ENCODE results near the gene VWC2. TPM values are rescaled to one million over a fixed set of nuclear protein-coding genes. Genes with fewer than 3 reads are reported as not detected.

Gene VWC2
- total and polyA plus RNA-seq, 2 of the 13 experiments (the other 11 are each of a cell fraction or from before 2014, with no cell fraction given), result not detected

GRCh38 chr7:49878089-49878488 is 104.7 kb downstream of the VWC2 start (continued):
- no peak for TF ChIP-seq HMGXB3 (CRISPR knock-in tag; IDR thresholded peaks at IDR 0.05; ENCODE audit: borderline replicate concordance)

- ChIA-PET POLR2A (no interaction called here), CTCF (ENCODE audit: low intra/inter-chr PET ratio, low total read pairs) (no interaction called here)
- Histone ChIP-seq H3K9me3 (ENCODE audit: low read length) (no peaks in the 10 kb centered on the region), H3K36me3 (replicated peaks in 1 of 2; ENCODE audit: control insufficient read depth in 1 of 2, insufficient read depth in 2 of 2, low read length in 2 of 2) (no peaks in the 10 kb centered on the region), H3K79me2 (ENCODE audit: insufficient read depth, low read length) (no peaks in the 10 kb centered on the region), H3K4me3 (replicated peaks in 1 of 3; ENCODE audit: insufficient read depth in 1 of 3, low read depth in 2 of 3, low read length in 3 of 3) (no peak overlapping the region), H3K4me2 (ENCODE audit: low read depth, low read length) (no peak overlapping the region), H3K27ac (ENCODE audit: extremely low read length, insufficient read depth, low read length) (no peak overlapping the region), H3K9ac (ENCODE audit: insufficient read depth, low read depth, low read length) (no peak overlapping the region), H3K27me3 (ENCODE audit: control insufficient read depth in 1 of 2, insufficient read depth in 2 of 2, low read length in 2 of 2) (no peaks in the 10 kb centered on the region), H4K20me1 (ENCODE audit: insufficient read depth, low read length) (no peaks in the 10 kb centered on the region), H3K4me1 (ENCODE audit: insufficient read depth, low read length) (no peaks in the 10 kb centered on the region), H2AFZ (ENCODE audit: low read length) (no peak overlapping the region)
- 1% methylated on average over 3 of the region's 3 CpGs for WGBS (ENCODE audit: low lambda C conversion rate)
- ATAC-seq (no peak), DNase-seq (ENCODE audit: low spot score) (no peak), FAIRE-seq (no peak)
- in situ Hi-C loops (cut with HindIII; ENCODE audit: extremely low pct_ligation_motif_present, low pct_unique_long_range_greater_than_20kb) (no loop called here), intact Hi-C loops (cut with micrococcal nuclease; ENCODE audit: unreplicated experiment) (no loop called here)
- no TSS peak for BruUV-seq (replicated peaks)
- TF ChIP-seq TRIM24 (CRISPR knock-in tag; IDR thresholded peaks at IDR 0.05) (no peak), CSRNP1 (CRISPR knock-in tag; IDR thresholded peaks at IDR 0.05) (no peak), ZNF704 (CRISPR knock-in tag; IDR thresholded peaks at IDR 0.05; ENCODE audit: borderline replicate concordance) (no peak), NR0B2 (CRISPR knock-in tag; IDR thresholded peaks at IDR 0.05) (no peak), MTA3 (CRISPR knock-in tag; IDR thresholded peaks at IDR 0.05) (no peak), SIN3B (IDR thresholded peaks at IDR 0.05; ENCODE audit: low read length) (no peak), MAFG (CRISPR knock-in tag; IDR thresholded peaks at IDR 0.05) (no peak), ZNF850 (CRISPR knock-in tag; conservative IDR thresholded peaks at IDR 0.05) (no peak), ATF6 (CRISPR knock-in tag; conservative IDR thresholded peaks at IDR 0.05) (no peak), PITX1 (CRISPR knock-in tag; IDR thresholded peaks at IDR 0.05) (no peak), HMG20A (CRISPR knock-in tag; IDR thresholded peaks at IDR 0.05; ENCODE audit: borderline replicate concordance) (no peak), U2AF2 (IDR thresholded peaks at IDR 0.05; ENCODE audit: low read depth, low read length) (no peak), MAF1 (CRISPR knock-in tag; IDR thresholded peaks at IDR 0.05; ENCODE audit: borderline replicate concordance) (no peak)
Observed at GRCh38 chr7:49878627-49879026, 105.2 kb downstream of the VWC2 start.

Measured in HepG2 (cell line).